Stomach (tissue), 9 donors: ENCODE measurements around the gene OPN3. TPM values are rescaled to one million over a fixed set of nuclear protein-coding genes. Genes with fewer than 3 reads are reported as not detected.

ENCODE experiments used
- DNase-seq, 2 donors: peaks; one replicate each; pipeline versions ENCODE4 v3.0.0 to v3.0.0-alpha.2; 2013 to 2019
- H3K27ac ChIP-seq, 5 donors: fragments of 200-600 bp in 4 of 5; sonication (generic) in 4 of 5; one replicate each; pipeline ENCODE4 v1.5.1; 2013 to 2019; ENCODE audit warnings: mild to moderate bottlenecking in 1 of 5, moderate library complexity in 1 of 5
- H3K27me3 ChIP-seq, 3 donors: fragments of 200-600 bp; sonication (generic); one replicate each; pipeline ENCODE4 v1.5.1; 2017 to 2019; ENCODE audit warnings: mixed run types in 1 of 3
- H3K36me3 ChIP-seq, 4 donors: fragments of 200-600 bp; sonication (generic); 1 replicate in 3 of 4; 2 replicates in 1 of 4; pipeline ENCODE4 v1.5.1; 2016 to 2019
- H3K4me1 ChIP-seq, 4 donors: fragments of 200-600 bp; sonication (generic); one replicate each; pipeline ENCODE4 v1.5.1; 2016 to 2019
- H3K4me3 ChIP-seq, 4 donors: fragments of 200-600 bp; sonication (generic) in 3 of 4; one replicate each; pipeline ENCODE4 v1.5.1; 2016 to 2019; ENCODE audit warnings: mild to moderate bottlenecking in 1 of 4
- H3K9me3 ChIP-seq, 4 donors: fragments of 200-600 bp; sonication (generic); one replicate each; pipeline ENCODE4 v1.5.1; 2016 to 2019
- EP300 ChIP-seq: sonication (generic); formaldehyde crosslinking; IDR thresholded peaks from one replicate; pipeline ENCODE4 v1.6.1; 2017; ENCODE audit warnings: antibody characterized with exemption
- POLR2A ChIP-seq, 4 donors: fragments of 450-650 bp; IDR thresholded peaks; one replicate each; pipeline ENCODE4 v1.6.1; 2016; ENCODE audit warnings: antibody characterized with exemption in 4 of 4, control low read depth in 2 of 4, mild to moderate bottlenecking in 1 of 4, moderate library complexity in 1 of 4
- POLR2AphosphoS5 ChIP-seq, 3 donors: sonication (generic); formaldehyde crosslinking; IDR thresholded peaks; one replicate each; pipeline ENCODE4 v1.6.1; 2016; ENCODE audit warnings: antibody characterized with exemption in 3 of 3
- WGBS, 5 donors: extraction: QIAGEN DNeasy Blood & Tissue Kit in 3 of 5; methylation state at CpG; one replicate each; pipeline versions ENCODE4 v1.1.5 to v1.1.7; 2013 to 2018; 5-methylcytosine and 5-hydroxymethylcytosine counted together
- intact Hi-C: fragments of 100-400 bp; cut with DNase I; formaldehyde crosslinking; loops from one replicate; pipeline ENCODE4 v1.15.1; 2023; ENCODE audit warnings: low total_unique reads
- polyA plus RNA-seq, 3 donors: library from polyadenylated mRNA; stranded (reverse); fragments of 200-250 nt; gene quantifications; one replicate each; pipeline ENCODE4 v1.2.3, GENCODE V29; 2013
- total RNA-seq, 5 donors: library from RNA; depleted of rRNA; stranded (reverse); fragments of >200 nt; gene quantifications; one replicate each; pipeline versions ENCODE4 v1.1.0 to v1.2.3, GENCODE V29; 2014 to 2016
- TF ChIP-seq, protein P1 (sequence below), 7 experiments: fragments of 450-650 bp in 4 of 7; fragments of 200-600 bp in 3 of 7; sonication (generic) in 3 of 7; IDR thresholded peaks; one replicate each; pipeline ENCODE4 v1.5.1; 2016 to 2019; ENCODE audit warnings: antibody characterized with exemption in 7 of 7, control low read depth in 2 of 7, mild to moderate bottlenecking in 1 of 7
- donor health status: healthy with polysubstance abuse.
- donor health status: Bipolar disorder and iron deficiency.
- donor health status: healthy.

The OPN3 gene
- total and polyA plus RNA-seq, 8 donors = 1.8 to 15.1 (median 8.1) TPM; not detected in 1

DNA sequence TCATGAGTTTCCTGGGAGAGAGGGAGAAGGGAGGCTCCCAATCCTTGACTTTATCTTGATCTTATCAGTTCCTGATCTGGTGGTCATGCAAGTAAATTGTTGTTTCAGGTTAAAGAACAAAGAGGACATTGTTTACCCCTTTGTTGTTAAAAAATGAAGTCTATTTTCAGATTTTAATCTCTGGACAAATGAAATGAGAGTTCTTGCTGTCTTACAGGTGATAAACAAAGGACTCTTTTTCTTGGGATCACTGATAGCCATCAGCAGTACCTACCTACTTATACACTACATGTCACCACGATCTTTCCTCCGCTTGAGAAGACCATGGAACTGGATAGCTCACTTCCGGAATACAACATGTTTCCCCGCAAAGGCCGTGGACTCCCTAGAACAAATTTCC is 48.4 kb downstream of the OPN3 start:
- H3K4me3 ChIP-seq = no peak overlapping the region
- no peaks in the 10 kb centered on the region for H3K4me1 ChIP-seq
- peaks cover 0 to 18% (median 11%) of the 10 kb centered on the region in 4 donors for H3K36me3 ChIP-seq
- no peak overlapping the region for H3K27ac ChIP-seq
- DNase-seq = no peak
- WGBS, 5 donors = 72 to 95% (median 90%) methylated on average over 5 of the region's 5 CpGs
- no peaks in the 10 kb centered on the region for H3K9me3 ChIP-seq
- TF ChIP-seq POLR2A (IDR thresholded peaks at IDR 0.05) (no peak), EP300 (no peak)
- TF ChIP-seq, protein P1, sequence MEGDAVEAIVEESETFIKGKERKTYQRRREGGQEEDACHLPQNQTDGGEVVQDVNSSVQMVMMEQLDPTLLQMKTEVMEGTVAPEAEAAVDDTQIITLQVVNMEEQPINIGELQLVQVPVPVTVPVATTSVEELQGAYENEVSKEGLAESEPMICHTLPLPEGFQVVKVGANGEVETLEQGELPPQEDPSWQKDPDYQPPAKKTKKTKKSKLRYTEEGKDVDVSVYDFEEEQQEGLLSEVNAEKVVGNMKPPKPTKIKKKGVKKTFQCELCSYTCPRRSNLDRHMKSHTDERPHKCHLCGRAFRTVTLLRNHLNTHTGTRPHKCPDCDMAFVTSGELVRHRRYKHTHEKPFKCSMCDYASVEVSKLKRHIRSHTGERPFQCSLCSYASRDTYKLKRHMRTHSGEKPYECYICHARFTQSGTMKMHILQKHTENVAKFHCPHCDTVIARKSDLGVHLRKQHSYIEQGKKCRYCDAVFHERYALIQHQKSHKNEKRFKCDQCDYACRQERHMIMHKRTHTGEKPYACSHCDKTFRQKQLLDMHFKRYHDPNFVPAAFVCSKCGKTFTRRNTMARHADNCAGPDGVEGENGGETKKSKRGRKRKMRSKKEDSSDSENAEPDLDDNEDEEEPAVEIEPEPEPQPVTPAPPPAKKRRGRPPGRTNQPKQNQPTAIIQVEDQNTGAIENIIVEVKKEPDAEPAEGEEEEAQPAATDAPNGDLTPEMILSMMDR (IDR thresholded peaks at IDR 0.05) = no peak
- H3K27me3 ChIP-seq = no peaks in the 10 kb centered on the region
- intact Hi-C loops = no loop called here

DNA sequence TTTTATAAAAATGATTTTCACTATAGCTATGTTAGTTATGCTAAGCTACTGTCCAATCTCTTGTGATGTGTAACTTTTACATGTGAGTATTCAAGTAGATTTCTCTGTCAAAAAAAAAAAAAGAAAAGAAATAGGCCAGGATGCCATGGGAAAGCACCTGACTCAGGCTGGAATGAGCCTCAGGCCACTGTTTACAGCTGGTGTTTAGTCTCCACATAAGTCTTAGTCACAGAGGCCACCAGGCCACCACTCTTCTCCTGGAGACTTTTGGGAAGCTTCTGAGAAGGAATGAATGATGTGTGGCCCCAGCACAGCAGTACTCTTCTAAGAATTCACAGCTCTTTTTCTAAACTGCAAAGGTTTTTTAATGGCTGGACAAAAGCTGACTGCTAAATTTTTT is 48.9 kb downstream of the OPN3 start:
- H3K27ac ChIP-seq = no peak overlapping the region

DNA sequence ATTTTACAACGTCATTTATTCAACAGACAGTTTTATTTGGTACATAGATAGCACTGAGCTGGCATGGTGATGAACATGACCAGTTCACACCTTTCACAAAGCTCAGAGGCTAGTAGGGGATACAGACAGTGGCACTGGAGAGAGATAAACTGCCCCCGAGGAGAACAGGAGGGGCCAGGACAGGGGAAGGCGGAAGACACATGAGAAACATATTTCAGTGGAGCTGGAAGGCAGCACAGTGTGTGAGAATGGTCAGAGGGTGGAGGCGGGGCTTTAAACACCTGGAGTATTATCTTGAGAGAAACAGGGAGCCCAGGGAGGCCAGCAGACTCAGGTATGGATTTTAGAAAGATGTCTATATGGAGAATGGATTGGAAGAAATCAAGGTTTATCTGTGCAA is 49.5 kb downstream of the OPN3 start:
- H3K9me3 ChIP-seq = no peaks in the 10 kb centered on the region
- H3K4me1 ChIP-seq = no peaks in the 10 kb centered on the region
- H3K27ac ChIP-seq = no peak overlapping the region
- WGBS, 5 donors = 52 to 68% (median 61%) methylated on average over 4 of the region's 4 CpGs
- no peak overlapping the region for H3K4me3 ChIP-seq
- no peak for DNase-seq
- intact Hi-C loops = no loop called here
- peaks cover 0 to 11% (median 6%) of the 10 kb centered on the region in 4 donors for H3K36me3 ChIP-seq
- H3K27me3 ChIP-seq = no peaks in the 10 kb centered on the region
- TF ChIP-seq POLR2AphosphoS5 (IDR thresholded peaks at IDR 0.05) (no peak), POLR2A (IDR thresholded peaks at IDR 0.05) (no peak), EP300 (no peak)
- TF ChIP-seq, protein P1 (IDR thresholded peaks at IDR 0.05) = no peak

More for the DNA sequence above, 48.9 kb downstream of the OPN3 start:
- H3K9me3 ChIP-seq = no peaks in the 10 kb centered on the region
- TF ChIP-seq, protein P1 (IDR thresholded peaks at IDR 0.05) = no peak
- no peak for TF ChIP-seq EP300
- no peak for TF ChIP-seq POLR2A (IDR thresholded peaks at IDR 0.05)
- no peak for TF ChIP-seq POLR2AphosphoS5 (IDR thresholded peaks at IDR 0.05)
- H3K36me3 ChIP-seq = peaks cover 0 to 13% (median 9%) of the 10 kb centered on the region in 4 donors
- H3K27me3 ChIP-seq = no peaks in the 10 kb centered on the region
- no peak for DNase-seq
- intact Hi-C loops = no loop called here
- H3K4me1 ChIP-seq = no peaks in the 10 kb centered on the region
- no peak overlapping the region for H3K4me3 ChIP-seq

DNA sequence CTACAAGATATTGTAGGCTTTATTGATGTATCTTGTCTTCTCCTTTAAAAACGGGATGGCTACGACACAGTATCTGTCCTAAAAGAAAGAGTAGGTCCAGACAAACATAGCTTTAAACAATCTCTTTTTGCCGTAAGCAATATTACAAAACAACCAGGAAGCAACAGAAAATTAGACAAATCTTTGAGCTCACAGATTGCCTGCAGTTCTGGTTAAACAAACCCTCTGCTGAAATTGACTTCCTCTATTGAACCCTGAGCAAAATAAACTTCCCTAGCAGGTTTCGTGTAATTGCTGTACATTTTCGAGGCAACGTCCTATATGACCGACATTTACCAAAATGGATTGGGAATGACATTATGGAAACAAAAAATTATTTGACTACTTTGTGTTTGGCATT is 50.6 kb downstream of the OPN3 start:
- 83 to 89% (median 86%) methylated on average over 7 of the region's 7 CpGs for WGBS, 5 donors
- intact Hi-C loops = no loop called here
- Histone ChIP-seq H3K4me3 (no peak overlapping the region), H3K36me3 (peaks cover 0 to 9% (median 6%) of the 10 kb centered on the region in 4 donors), H3K27ac (no peak overlapping the region), H3K9me3 (no peaks in the 10 kb centered on the region), H3K27me3 (no peaks in the 10 kb centered on the region), H3K4me1 (no peaks in the 10 kb centered on the region)
- TF ChIP-seq EP300 (no peak), POLR2A (IDR thresholded peaks at IDR 0.05) (no peak), POLR2AphosphoS5 (IDR thresholded peaks at IDR 0.05) (no peak)
- TF ChIP-seq, protein P1 (IDR thresholded peaks at IDR 0.05) = no peak
- no peak for DNase-seq
